CD4-positive, alpha-beta T cell (primary cell): ENCODE measurements around the gene TAOK1. TPM values are rescaled to one million over a fixed set of nuclear protein-coding genes. Genes with fewer than 3 reads are reported as not detected.

Experiments used
- ATAC-seq: fragments of 200-7000 bp; cut with Tn5 transposase; one replicate; pipeline ENCODE4 v1.10.0; 2022; ENCODE audit warnings: mild to moderate bottlenecking; ENCODE audit not compliant: poor library complexity
- CTCF ChIA-PET: fragments of 350-600 bp; sonication (Branson Sonifier 250); formaldehyde crosslinking; loops from one replicate; lab custom pipeline; 2021; ENCODE audit warnings: antibody characterized with exemption, inconsistent platforms; lab: Charles Lee
- POLR2A ChIA-PET: fragments of 350-600 bp; sonication (Branson Sonifier 250); formaldehyde crosslinking; loops from one replicate; lab custom pipeline; 2021; ENCODE audit warnings: antibody characterized with exemption, inconsistent platforms; lab: Charles Lee
- DNase-seq, 14 experiments: peaks; one replicate each; pipeline ENCODE4 v3.0.0-alpha.2; 2013 to 2020; ENCODE audit warnings: mixed read lengths in 2 of 14
- H3K27ac ChIP-seq, 2 donors: one replicate each; pipeline versions ENCODE4 v1.5.1 to v1.7.0; 2013; ENCODE audit warnings: low read length in 2 of 2, low read depth in 1 of 2, mild to moderate bottlenecking in 1 of 2
- H3K27me3 ChIP-seq, 2 experiments: 1 replicate in 1 of 2; 2 replicates in 1 of 2; pipeline versions ENCODE4 v1.6.1 to v1.7.0; 2013; ENCODE audit warnings: low read length in 2 of 2, control low read depth in 1 of 2, mild to moderate bottlenecking in 1 of 2, moderate library complexity in 1 of 2; ENCODE audit not compliant: insufficient read depth in 2 of 2, control insufficient read depth in 1 of 2
- H3K36me3 ChIP-seq: one replicate; pipeline ENCODE4 v1.6.1; 2013; ENCODE audit warnings: low read length, control low read depth; ENCODE audit not compliant: insufficient read depth
- H3K4me1 ChIP-seq: one replicate; pipeline ENCODE4 v1.6.1; 2013; ENCODE audit warnings: low read length, control low read depth; ENCODE audit not compliant: insufficient read depth
- H3K4me3 ChIP-seq: one replicate; pipeline ENCODE4 v1.5.1; 2013; ENCODE audit warnings: mild to moderate bottlenecking, low read length, moderate library complexity
- H3K9me3 ChIP-seq, 2 experiments: 1 replicate in 1 of 2; 2 replicates in 1 of 2; pipeline versions ENCODE4 v1.6.1 to v1.7.0; 2013; ENCODE audit warnings: low read length in 2 of 2, mild to moderate bottlenecking in 2 of 2, control low read depth in 1 of 2, moderate library complexity in 1 of 2; ENCODE audit not compliant: control insufficient read depth in 1 of 2, insufficient read depth in 1 of 2
- H3K27ac Mint-ChIP-seq: one replicate; pipeline ENCODE4 v1.8.0; 2020; ENCODE audit warnings: mixed read lengths
- H3K27me3 Mint-ChIP-seq: one replicate; pipeline ENCODE4 v1.8.0; 2021; ENCODE audit warnings: mixed read lengths
- H3K36me3 Mint-ChIP-seq: one replicate; pipeline ENCODE4 v1.8.0; 2021; ENCODE audit warnings: low read depth, mixed read lengths
- H3K4me1 Mint-ChIP-seq: one replicate; pipeline ENCODE4 v1.8.0; 2021; ENCODE audit warnings: low read depth, mixed read lengths
- H3K4me3 Mint-ChIP-seq: one replicate; pipeline ENCODE4 v1.8.0; 2020; ENCODE audit warnings: mild to moderate bottlenecking, mixed read lengths
- H3K9me3 Mint-ChIP-seq: one replicate; pipeline ENCODE4 v1.8.0; 2020; ENCODE audit warnings: mixed read lengths
- intact Hi-C, 2 experiments: fragments of 100-400 bp; cut with DNase I in 1 of 2; cut with micrococcal nuclease in 1 of 2; formaldehyde crosslinking; loops; one replicate each; pipeline versions ENCODE4 v1.15.1 to v1.9.0; 2023 to 2025; cut with DNase I, micrococcal nuclease
- total RNA-seq, 174 experiments: library from RNA in 2 of 174; stranded (reverse) in 2 of 174; gene quantifications; one replicate each; pipeline ENCODE4 v1.2.3 and lab custom pipeline; 2021 to 2026
- TF ChIP-seq, protein P1 (sequence below): fragments of 200-600 bp; IDR thresholded peaks from one replicate; pipeline ENCODE4 v1.8.0; 2022; ENCODE audit warnings: antibody characterized with exemption, mild to moderate bottlenecking

TAOK1 gene
- total RNA-seq, 2 experiments from 2014 or later = 33.1 to 33.8 TPM

DNA sequence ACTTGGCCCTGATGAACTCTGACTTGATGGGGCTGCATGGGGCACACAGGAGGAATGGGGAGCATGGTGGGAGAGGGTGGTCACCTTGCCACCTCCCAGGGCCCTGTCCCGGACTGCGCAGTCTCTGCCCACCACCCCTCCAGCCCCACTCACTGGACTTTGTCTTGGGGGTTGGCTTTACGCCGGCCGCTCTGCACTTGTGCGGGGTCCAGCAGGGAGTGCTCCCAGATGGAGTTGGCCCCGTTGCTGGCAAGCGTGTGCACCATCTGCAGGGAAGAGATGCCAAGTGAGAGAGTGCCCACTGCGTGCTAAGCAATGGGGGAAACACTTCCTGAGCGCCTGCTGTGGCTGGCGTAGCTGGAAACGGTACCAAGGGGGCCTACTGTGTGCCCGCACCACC, 192.6 kb downstream of the TAOK1 start:
- ChIA-PET CTCF (interaction anchor here (3.4 to 7.8 kb wide), 3 partner anchors 10 to 35 kb away, joined by 18 to 48 read pairs (median 34); partner anchors contain the start of gene ANKRD13B), POLR2A (interaction anchor here (1.5 kb wide), 1 partner anchor 349 kb away, joined by 3 read pairs; no protein-coding TSS in a partner anchor)
- DNase-seq = peak in 1 of 14 experiments; percentile 9
- H3K27ac Mint-ChIP-seq = no peak overlapping the region
- Histone ChIP-seq H3K4me1 (peaks cover 51% of the 10 kb centered on the region), H3K27ac (no peak overlapping the region), H3K9me3 (no peaks in the 10 kb centered on the region), H3K36me3 (peaks cover 47% of the 10 kb centered on the region), H3K27me3 (no peaks in the 10 kb centered on the region), H3K4me3 (no peak overlapping the region)
- TF ChIP-seq, protein P1, sequence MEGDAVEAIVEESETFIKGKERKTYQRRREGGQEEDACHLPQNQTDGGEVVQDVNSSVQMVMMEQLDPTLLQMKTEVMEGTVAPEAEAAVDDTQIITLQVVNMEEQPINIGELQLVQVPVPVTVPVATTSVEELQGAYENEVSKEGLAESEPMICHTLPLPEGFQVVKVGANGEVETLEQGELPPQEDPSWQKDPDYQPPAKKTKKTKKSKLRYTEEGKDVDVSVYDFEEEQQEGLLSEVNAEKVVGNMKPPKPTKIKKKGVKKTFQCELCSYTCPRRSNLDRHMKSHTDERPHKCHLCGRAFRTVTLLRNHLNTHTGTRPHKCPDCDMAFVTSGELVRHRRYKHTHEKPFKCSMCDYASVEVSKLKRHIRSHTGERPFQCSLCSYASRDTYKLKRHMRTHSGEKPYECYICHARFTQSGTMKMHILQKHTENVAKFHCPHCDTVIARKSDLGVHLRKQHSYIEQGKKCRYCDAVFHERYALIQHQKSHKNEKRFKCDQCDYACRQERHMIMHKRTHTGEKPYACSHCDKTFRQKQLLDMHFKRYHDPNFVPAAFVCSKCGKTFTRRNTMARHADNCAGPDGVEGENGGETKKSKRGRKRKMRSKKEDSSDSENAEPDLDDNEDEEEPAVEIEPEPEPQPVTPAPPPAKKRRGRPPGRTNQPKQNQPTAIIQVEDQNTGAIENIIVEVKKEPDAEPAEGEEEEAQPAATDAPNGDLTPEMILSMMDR = no peak
- H3K9me3 Mint-ChIP-seq = no peaks in the 10 kb centered on the region
- H3K27me3 Mint-ChIP-seq = no peaks in the 10 kb centered on the region
- intact Hi-C loops = loop anchor here in 1 of 2 experiments (5.0 to 10.0 kb wide), 4 partner anchors 350 to 838 kb away; partner anchors contain the start of genes PHF12, SSH2 and TRAF4
- peaks cover 31% of the 10 kb centered on the region for H3K36me3 Mint-ChIP-seq
- ATAC-seq = no peak
- H3K4me1 Mint-ChIP-seq = peaks cover 53% of the 10 kb centered on the region
- no peak overlapping the region for H3K4me3 Mint-ChIP-seq

DNA sequence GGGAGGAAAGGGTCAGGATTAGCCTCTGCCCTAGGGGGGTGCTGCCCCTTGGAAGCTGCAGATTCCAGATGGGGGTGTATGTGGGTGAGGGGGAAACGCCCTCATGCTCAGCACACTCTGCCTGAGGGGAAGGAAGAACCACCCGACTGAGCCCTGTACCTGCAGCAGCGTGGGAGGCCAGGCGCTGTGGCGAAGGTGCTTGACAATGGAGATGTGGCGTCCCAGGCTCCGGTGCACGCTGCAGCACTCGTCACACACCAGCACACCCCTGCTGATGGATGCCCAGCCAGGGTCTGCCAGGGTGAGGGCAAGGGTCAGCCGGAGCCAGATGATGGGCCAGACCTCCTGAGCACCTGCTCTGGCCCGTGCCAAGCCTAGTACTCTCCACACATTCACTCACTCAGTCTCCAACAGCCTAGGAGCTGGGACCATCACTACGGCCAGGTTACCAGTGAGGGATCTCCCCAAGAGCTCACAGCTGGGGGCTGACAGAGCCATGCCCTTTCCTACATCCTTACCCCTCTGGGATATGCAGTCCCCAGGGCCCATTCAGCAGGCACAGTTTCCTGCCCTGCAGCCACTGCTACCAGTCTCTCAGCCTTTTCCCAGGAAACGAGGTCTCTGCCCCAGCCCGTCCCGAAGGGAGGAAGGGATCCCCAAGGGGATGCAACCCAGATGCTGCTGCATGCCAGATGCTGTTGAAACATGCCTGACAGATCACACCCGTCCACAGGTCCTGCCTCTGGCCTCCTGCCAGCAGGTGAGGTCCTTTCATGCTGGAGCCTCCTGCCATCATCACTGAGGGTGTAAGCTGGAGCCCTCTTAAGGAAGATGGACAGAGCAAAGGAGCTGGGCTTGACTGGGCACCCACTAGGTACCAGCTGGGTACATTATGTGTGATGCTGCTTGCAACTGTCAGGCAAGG, 193.4 kb downstream of the TAOK1 start:
- Mint-ChIP-seq H3K9me3 (no peaks in the 10 kb centered on the region), H3K36me3 (peaks cover 27% of the 10 kb centered on the region), H3K4me3 (peak overlapping the region; percentile 30), H3K4me1 (peaks cover 59% of the 10 kb centered on the region), H3K27me3 (no peaks in the 10 kb centered on the region), H3K27ac (peak overlapping the region; percentile 45)
- H3K9me3 ChIP-seq = no peaks in the 10 kb centered on the region
- CTCF ChIA-PET = interaction anchor here (0.5 to 7.8 kb wide), 4 partner anchors 9 to 224 kb away, joined by 3 to 48 read pairs (median 19); partner anchors contain the start of gene ANKRD13B
- POLR2A ChIA-PET = interaction anchor here (1.5 kb wide), 1 partner anchor 348 kb away, joined by 3 read pairs; no protein-coding TSS in a partner anchor
- H3K27ac ChIP-seq = no peak overlapping the region
- ATAC-seq (no peak), DNase-seq (peak in 1 of 14 experiments; percentile 12)
- no peak overlapping the region for H3K4me3 ChIP-seq
- peaks cover 59% of the 10 kb centered on the region for H3K4me1 ChIP-seq
- intact Hi-C loops = loop anchor here in 1 of 2 experiments (5.0 to 10.0 kb wide), 4 partner anchors 349 to 839 kb away; partner anchors contain the start of genes PHF12, SSH2 and TRAF4
- H3K27me3 ChIP-seq = no peaks in the 10 kb centered on the region
- TF ChIP-seq, protein P1 = no peak
- H3K36me3 ChIP-seq = peaks cover 39% of the 10 kb centered on the region

DNA sequence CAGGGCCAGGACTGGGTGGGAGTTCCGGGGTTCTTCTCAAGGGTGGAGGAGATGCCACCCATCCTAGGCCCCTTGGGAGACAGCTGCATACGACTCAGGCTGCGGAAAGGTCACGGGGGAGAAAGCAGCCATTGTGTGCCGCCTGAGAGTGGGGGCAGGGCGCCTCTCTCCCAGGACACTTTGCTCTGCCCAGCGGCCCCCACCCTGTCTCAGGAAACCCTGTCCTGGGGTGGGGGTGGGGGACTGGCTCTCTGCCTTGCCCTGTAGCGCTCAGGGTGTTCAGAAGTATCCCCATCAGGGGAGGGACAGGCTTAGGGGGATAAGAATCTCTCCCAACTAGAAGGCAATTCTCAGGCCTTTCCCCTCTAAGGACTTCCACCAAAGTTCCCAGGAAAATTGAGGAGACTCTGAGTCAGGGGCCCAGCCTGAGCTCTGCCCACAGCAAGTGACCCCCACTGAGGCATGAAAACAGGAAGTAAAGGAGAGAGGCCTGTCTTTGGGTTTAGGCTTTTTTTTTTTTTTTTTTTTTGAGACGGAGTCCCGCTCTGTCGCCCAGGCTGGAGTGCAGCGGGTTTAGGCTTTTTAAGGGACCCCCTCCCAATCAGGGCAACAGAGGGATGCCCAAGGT, 194.4 kb downstream of the TAOK1 start:
- Histone ChIP-seq H3K4me3 (no peak overlapping the region), H3K27ac (peak overlapping the region in 1 of 2 donors; percentile 29), H3K36me3 (peaks cover 31% of the 10 kb centered on the region), H3K9me3 (no peaks in the 10 kb centered on the region), H3K27me3 (no peaks in the 10 kb centered on the region), H3K4me1 (peaks cover 62% of the 10 kb centered on the region)
- ATAC-seq = no peak
- DNase-seq = peak in 1 of 14 experiments; percentile 17
- intact Hi-C loops = loop anchor here in 1 of 2 experiments (5.0 to 10.0 kb wide), 5 partner anchors 178 to 840 kb away; partner anchors contain the start of genes PHF12, SSH2 and TRAF4
- Mint-ChIP-seq H3K36me3 (peaks cover 22% of the 10 kb centered on the region), H3K4me3 (peak overlapping the region; percentile 45), H3K27me3 (no peaks in the 10 kb centered on the region), H3K9me3 (no peaks in the 10 kb centered on the region), H3K4me1 (peaks cover 59% of the 10 kb centered on the region), H3K27ac (peak overlapping the region; percentile 45)
- TF ChIP-seq, protein P1 = no peak
- CTCF ChIA-PET = interaction anchor here (0.8 to 1.3 kb wide), 2 partner anchors 9 to 29 kb away, joined by 3 to 4 read pairs; no protein-coding TSS in a partner anchor
- POLR2A ChIA-PET = interaction anchor here (0.6 to 1.5 kb wide), 2 partner anchors 31 to 347 kb away, joined by 3 read pairs; no protein-coding TSS in a partner anchor
